Activated CD4-positive, alpha-beta memory T cell treated with anti-CD3 and anti-CD28 coated beads for 36 hours (primary cell): ENCODE measurements around the gene ARRB1. TPM values are rescaled to one million over a fixed set of nuclear protein-coding genes. Genes with fewer than 3 reads are reported as not detected.

Experiments used
- CTCF ChIA-PET: fragments of 350-600 bp; sonication (Branson Sonifier 250); formaldehyde crosslinking; loops from one replicate; lab custom pipeline; 2021; ENCODE audit warnings: antibody characterized with exemption, inconsistent platforms; lab: Charles Lee
- POLR2A ChIA-PET: fragments of 350-600 bp; sonication (Branson Sonifier 250); formaldehyde crosslinking; loops from one replicate; lab custom pipeline; 2021; ENCODE audit warnings: antibody characterized with exemption; lab: Charles Lee
- DNase-seq: peaks from one replicate; pipeline ENCODE4 v3.0.0-alpha.2; 2020
- H3K27ac Mint-ChIP-seq: one replicate; pipeline ENCODE4 v1.8.0; 2021; ENCODE audit warnings: mixed read lengths
- H3K27me3 Mint-ChIP-seq: one replicate; pipeline ENCODE4 v1.8.0; 2021; ENCODE audit warnings: mixed read lengths
- H3K36me3 Mint-ChIP-seq: one replicate; pipeline ENCODE4 v1.8.0; 2021; ENCODE audit warnings: mixed read lengths
- H3K4me1 Mint-ChIP-seq: one replicate; pipeline ENCODE4 v1.8.0; 2021; ENCODE audit warnings: low read depth, mixed read lengths
- H3K4me3 Mint-ChIP-seq: one replicate; pipeline ENCODE4 v1.8.0; 2021; ENCODE audit warnings: mild to moderate bottlenecking, mixed read lengths
- H3K9me3 Mint-ChIP-seq: one replicate; pipeline ENCODE4 v1.8.0; 2021; ENCODE audit warnings: mixed read lengths
- intact Hi-C: fragments of 100-400 bp; cut with micrococcal nuclease; formaldehyde crosslinking; loops from one replicate; pipeline ENCODE4 v1.15.1; 2023
- total RNA-seq, 2 experiments: library from RNA; stranded (reverse); gene quantifications; one replicate each; pipeline ENCODE4 v1.2.3, GENCODE V29; 2021

Gene ARRB1
- total RNA-seq, 2 experiments from 2014 or later: 16.3 to 18.8 TPM

DNA sequence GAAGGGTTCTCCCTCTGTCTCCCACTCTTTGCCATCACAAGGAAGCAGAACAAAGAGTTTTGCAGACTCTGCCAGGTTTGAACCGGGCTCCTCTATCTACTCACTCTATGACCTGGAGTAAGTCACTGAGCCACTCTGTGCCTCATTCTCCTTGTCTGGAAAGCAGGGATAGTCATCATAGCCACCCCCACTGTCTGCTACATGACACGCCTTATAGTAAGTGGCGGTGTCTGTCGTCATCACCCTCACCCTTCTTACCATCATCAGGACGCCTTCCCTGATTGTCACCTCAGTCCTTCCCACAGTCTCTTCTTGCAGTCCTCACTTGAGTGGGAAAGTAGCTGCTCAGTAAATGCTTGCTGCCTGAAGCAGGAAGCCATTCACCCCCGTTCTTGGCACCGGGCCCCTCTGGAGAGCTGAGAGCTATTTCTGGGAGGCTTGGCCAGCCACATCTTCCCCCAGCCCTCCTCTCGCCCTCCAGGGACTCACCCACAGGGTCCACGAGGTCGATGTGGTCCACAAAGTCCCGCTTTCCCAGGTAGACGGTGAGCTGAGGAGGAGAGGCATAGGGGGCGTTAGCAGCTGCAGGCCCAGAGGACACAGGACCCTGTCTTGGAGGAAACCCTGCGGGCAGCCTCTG, 64.5 kb downstream of the ARRB1 start:
- Mint-ChIP-seq H3K4me3 (no peak overlapping the region), H3K4me1 (no peaks in the 10 kb centered on the region), H3K27me3 (no peaks in the 10 kb centered on the region), H3K9me3 (no peaks in the 10 kb centered on the region), H3K27ac (no peak overlapping the region), H3K36me3 (no peaks in the 10 kb centered on the region)
- intact Hi-C loops: no loop called here
- no peak for DNase-seq
- ChIA-PET POLR2A (no interaction called here), CTCF (no interaction called here)

DNA sequence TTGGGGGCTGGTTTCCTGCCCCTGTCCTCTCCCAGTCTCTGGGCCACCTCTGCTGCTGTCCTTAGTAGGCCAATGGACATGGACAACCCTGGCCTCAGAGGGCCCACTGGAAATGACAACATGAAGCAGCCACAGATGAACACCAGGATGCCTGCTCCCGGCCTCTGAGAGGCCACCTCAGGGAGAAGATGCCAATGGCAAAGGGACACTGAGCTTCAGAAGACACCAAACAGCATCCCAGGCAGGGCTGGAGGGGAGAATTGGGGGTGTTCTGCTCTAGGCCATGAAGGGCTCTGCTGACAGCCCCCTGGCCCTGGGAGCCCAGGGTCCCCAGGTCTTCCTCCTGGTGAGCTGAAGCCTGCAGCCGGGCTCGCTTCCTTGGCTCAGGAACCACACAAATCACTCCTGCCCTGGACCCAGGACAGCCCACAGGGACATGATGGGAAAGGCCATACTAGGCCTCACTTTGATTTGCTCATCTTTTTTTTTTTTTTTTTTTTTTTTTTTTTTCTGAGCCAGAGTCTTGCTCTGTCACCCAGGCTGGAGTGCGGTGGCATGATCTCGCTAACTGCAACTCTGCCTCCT, 65.6 kb downstream of the ARRB1 start:
- intact Hi-C loops: no loop called here
- no peaks in the 10 kb centered on the region for H3K27me3 Mint-ChIP-seq
- CTCF ChIA-PET: no interaction called here
- H3K9me3 Mint-ChIP-seq: no peaks in the 10 kb centered on the region
- POLR2A ChIA-PET: interaction anchor here (0.6 kb wide), 1 partner anchor 10 kb away, joined by 3 read pairs; no protein-coding TSS in a partner anchor
- H3K27ac Mint-ChIP-seq: no peak overlapping the region
- DNase-seq: no peak
- H3K4me3 Mint-ChIP-seq: no peak overlapping the region
- no peaks in the 10 kb centered on the region for H3K36me3 Mint-ChIP-seq
- H3K4me1 Mint-ChIP-seq: no peaks in the 10 kb centered on the region

DNA sequence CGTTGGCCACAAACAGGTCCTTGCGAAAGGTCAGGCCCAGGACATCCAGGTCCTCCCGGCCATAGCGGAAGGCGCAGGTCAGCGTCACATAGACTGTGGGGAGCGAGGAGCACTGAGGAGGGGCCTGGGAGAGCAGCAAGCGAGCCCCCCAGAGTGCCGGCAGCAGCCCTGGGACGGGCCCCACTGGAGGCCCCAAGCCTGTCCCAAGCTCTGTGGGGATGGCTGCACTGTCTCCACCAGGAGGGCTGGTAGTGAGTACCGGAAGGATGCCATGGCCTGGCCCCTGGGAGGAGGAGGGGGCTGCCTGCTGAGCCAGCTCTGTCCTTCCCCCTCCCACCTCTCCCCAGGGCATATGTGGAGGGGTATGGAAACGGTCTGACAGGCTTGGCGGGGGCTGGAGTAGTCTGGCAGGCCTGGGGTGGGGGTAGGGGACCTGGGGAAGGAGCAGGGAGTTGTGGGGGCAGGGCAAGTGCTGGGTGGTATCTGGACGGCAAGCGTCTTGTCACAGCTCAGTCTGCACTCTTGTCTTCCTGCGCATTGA, 68.0 kb downstream of the ARRB1 start:
- no peak overlapping the region for H3K4me3 Mint-ChIP-seq
- DNase-seq: no peak
- ChIA-PET POLR2A (no interaction called here), CTCF (interaction anchor here (1.2 to 15.2 kb wide), 2 partner anchors 13 to 103 kb away, joined by 4 to 435 read pairs; no protein-coding TSS in a partner anchor)
- intact Hi-C loops: loop anchor here (5.0 kb wide), 1 partner anchor 249 kb away; no protein-coding TSS in a partner anchor
- H3K27me3 Mint-ChIP-seq: no peaks in the 10 kb centered on the region
- H3K27ac Mint-ChIP-seq: no peak overlapping the region
- peaks cover 8% of the 10 kb centered on the region for H3K4me1 Mint-ChIP-seq
- no peaks in the 10 kb centered on the region for H3K9me3 Mint-ChIP-seq
- peaks cover 3% of the 10 kb centered on the region for H3K36me3 Mint-ChIP-seq

DNA sequence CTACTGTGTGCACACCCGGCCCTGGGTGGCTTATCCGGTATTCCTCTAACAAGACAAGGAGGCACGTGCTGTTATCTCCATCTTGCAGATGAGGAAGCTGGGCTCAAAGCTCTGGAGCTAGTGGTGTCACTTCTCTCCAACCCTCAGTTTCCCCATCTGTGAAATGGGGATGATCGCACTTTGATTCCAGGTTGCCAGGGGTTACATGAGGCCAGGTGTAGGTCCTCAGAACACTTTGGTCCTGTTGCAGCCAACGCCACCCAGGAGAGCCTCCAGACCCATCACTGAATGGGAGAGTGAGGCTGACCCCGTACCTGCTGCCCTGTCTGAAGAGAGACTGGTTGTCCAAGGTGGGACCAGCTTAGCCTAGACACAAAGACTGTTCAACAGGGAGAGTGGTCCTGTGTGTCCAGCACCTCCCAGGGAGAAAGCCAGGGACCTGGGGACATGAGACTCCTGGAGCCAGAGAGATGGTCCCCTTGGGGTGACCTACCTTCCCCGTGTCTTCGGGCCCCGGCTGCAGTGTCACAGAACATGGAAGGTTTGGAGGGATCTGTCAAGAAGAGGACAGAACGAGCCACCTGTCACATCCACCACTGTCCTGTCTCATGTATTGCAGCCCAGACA, 69.9 kb downstream of the ARRB1 start:
- H3K4me1 Mint-ChIP-seq: peaks cover 15% of the 10 kb centered on the region
- POLR2A ChIA-PET: no interaction called here
- no peak overlapping the region for H3K27ac Mint-ChIP-seq
- CTCF ChIA-PET: interaction anchor here (1.0 to 15.2 kb wide), 6 partner anchors 11 to 127 kb away, joined by 3 to 435 read pairs (median 10); partner anchors contain the start of gene ARRB1
- H3K4me3 Mint-ChIP-seq: no peak overlapping the region
- H3K27me3 Mint-ChIP-seq: no peaks in the 10 kb centered on the region
- peaks cover 3% of the 10 kb centered on the region for H3K36me3 Mint-ChIP-seq
- intact Hi-C loops: loop anchor here (2.0 to 5.0 kb wide), 2 partner anchors 47 to 251 kb away; no protein-coding TSS in a partner anchor
- no peaks in the 10 kb centered on the region for H3K9me3 Mint-ChIP-seq
- no peak for DNase-seq

DNA sequence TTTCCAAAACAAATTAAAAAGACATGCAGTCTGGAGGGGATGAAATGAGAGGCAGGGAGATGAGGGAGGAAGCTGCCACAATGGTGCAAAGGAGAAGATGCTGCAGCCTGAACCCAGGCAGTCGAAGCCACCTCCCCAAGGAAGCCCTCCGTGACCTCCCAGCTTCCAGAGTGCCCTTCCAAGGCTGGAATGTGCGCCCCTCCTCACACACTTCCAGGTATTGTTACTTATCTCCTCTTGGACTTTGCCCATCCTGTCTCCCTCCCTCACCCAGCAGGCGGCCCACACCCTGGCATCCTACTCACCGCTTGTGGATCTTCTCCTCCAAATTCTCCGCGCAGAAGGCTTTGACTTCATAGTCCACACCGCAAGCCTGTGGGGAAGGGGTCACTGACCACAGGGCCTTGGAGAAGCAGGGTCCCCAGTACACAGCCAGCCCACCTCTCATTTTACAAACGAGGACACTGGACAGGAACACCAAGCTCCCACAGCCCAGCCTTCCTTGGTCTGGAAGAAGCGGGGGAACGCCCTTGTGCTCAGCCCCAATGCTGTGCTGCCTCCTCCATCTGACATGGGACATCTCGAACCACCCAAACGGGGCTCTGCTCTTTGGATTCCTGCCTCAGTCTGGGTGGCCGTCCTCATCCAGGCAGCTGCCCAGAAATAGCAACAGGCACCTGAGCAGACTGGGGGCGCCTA, 70.5 kb downstream of the ARRB1 start:
- Mint-ChIP-seq H3K9me3 (no peaks in the 10 kb centered on the region), H3K27ac (no peak overlapping the region), H3K4me1 (peaks cover 21% of the 10 kb centered on the region), H3K27me3 (no peaks in the 10 kb centered on the region), H3K36me3 (peaks cover 3% of the 10 kb centered on the region), H3K4me3 (no peak overlapping the region)
- ChIA-PET CTCF (interaction anchor here (0.8 to 15.2 kb wide), 31 partner anchors 9 to 310 kb away, joined by 3 to 435 read pairs (median 7); partner anchors contain the start of gene ARRB1), POLR2A (no interaction called here)
- intact Hi-C loops: loop anchor here (1.0 to 5.0 kb wide), 4 partner anchors 48 to 251 kb away; no protein-coding TSS in a partner anchor
- DNase-seq: no peak

DNA sequence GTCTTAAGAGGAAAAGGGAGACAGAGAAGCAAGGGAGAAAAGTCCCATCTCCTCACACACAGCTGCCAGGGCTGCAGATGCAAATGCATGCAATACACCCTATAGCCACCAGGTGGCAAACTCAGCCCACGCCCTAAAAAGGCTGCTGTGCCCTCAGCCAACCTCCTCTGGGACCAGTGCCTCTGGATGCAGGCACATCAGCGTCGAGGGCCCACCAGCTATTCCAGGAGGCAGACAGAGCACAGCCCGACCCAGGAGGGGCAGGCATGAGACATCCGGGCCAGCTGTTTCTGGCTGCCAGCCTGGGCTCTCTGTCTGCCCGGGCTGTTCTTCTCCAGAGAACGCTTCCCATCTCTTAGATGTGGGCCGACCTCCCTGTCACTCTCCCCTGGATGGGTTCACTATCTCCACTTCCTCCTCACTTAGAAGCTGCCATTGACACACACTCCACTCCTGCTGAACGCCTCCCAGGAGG, 71.2 kb downstream of the ARRB1 start:
- peaks cover 3% of the 10 kb centered on the region for H3K36me3 Mint-ChIP-seq
- peak; percentile 83 for DNase-seq
- peaks cover 28% of the 10 kb centered on the region for H3K4me1 Mint-ChIP-seq
- H3K4me3 Mint-ChIP-seq: no peak overlapping the region
- intact Hi-C loops: loop anchor here (1.0 to 5.0 kb wide), 4 partner anchors 49 to 252 kb away; no protein-coding TSS in a partner anchor
- no peaks in the 10 kb centered on the region for H3K9me3 Mint-ChIP-seq
- peak overlapping the region; percentile 47 for H3K27ac Mint-ChIP-seq
- H3K27me3 Mint-ChIP-seq: no peaks in the 10 kb centered on the region
- POLR2A ChIA-PET: no interaction called here
- CTCF ChIA-PET: interaction anchor here (0.7 to 15.2 kb wide), 47 partner anchors 8 to 354 kb away, joined by 3 to 435 read pairs (median 5); partner anchors contain the start of gene ARRB1

DNA sequence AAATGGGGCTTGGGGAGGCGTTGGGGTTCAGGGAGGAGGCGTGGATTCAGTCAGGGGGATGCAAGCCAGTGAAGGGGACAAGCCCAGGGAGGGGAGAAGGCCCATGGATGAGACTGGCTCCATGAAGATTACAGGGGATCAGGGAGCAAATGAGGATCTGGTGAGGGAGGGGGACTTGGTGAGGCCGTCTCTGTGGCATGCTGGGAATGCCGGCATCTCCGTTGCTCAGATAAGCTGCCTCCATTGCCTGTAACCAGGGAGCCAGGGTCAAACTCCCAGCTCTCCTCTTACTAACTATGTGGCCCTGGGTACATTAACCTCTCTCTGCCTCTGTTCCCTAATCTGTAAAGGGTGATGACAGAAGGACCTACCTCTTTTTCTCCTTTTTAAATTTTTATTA, 72.2 kb downstream of the ARRB1 start:
- CTCF ChIA-PET: interaction anchor here (0.6 to 15.2 kb wide), 34 partner anchors 9 to 312 kb away, joined by 3 to 435 read pairs (median 6); partner anchors contain the start of gene ARRB1
- peaks cover 30% of the 10 kb centered on the region for H3K4me1 Mint-ChIP-seq
- peaks cover 3% of the 10 kb centered on the region for H3K36me3 Mint-ChIP-seq
- no peak overlapping the region for H3K27ac Mint-ChIP-seq
- no peak for DNase-seq
- H3K9me3 Mint-ChIP-seq: no peaks in the 10 kb centered on the region
- no peak overlapping the region for H3K4me3 Mint-ChIP-seq
- H3K27me3 Mint-ChIP-seq: no peaks in the 10 kb centered on the region
- POLR2A ChIA-PET: no interaction called here
- intact Hi-C loops: no loop called here

DNA sequence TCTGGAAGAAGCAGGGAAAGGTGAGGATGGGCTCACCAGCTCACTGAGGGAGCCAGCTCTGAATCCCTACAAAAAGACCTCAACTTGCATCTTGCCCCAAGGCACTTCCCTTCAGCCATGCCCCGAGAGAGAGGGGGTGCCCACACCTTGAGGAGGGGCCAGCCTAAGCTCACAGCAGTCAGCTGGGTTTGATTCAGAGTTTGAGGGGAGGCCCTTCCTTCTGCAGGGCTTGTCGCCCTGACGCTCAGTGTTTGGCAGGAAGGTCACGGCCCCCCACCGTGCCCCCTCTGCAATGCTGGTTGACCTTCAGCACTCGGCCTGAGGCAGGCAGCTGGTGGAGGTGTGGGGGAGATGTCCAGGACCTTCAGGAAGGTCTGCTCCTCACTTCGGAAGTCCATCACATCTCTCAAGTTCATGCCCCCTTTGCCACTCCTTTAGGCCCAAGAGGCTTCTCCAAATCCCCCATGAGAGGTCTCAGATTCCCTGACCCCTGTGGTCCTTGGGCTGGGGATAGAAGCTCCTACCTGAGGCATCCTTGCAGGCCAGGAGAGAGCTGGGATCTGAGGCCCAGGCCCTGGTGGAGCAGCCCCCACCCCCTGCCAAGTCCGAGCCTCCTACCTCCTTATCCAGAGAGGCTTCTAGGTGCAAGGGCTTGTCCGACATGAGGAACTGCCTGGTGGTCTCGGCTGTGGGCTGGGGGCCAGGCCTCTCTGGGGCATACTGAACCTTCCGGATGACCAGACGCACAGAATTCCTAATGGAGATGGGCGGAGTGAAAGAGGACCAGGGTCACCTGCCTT, 73.3 kb downstream of the ARRB1 start:
- intact Hi-C loops: no loop called here
- Mint-ChIP-seq H3K4me1 (peaks cover 39% of the 10 kb centered on the region), H3K27ac (no peak overlapping the region), H3K4me3 (no peak overlapping the region), H3K27me3 (no peaks in the 10 kb centered on the region), H3K9me3 (no peaks in the 10 kb centered on the region), H3K36me3 (peaks cover 3% of the 10 kb centered on the region)
- CTCF ChIA-PET: interaction anchor here (1.1 to 15.2 kb wide), 4 partner anchors 21 to 108 kb away, joined by 3 to 435 read pairs (median 15); no protein-coding TSS in a partner anchor
- POLR2A ChIA-PET: no interaction called here
- DNase-seq: no peak

DNA sequence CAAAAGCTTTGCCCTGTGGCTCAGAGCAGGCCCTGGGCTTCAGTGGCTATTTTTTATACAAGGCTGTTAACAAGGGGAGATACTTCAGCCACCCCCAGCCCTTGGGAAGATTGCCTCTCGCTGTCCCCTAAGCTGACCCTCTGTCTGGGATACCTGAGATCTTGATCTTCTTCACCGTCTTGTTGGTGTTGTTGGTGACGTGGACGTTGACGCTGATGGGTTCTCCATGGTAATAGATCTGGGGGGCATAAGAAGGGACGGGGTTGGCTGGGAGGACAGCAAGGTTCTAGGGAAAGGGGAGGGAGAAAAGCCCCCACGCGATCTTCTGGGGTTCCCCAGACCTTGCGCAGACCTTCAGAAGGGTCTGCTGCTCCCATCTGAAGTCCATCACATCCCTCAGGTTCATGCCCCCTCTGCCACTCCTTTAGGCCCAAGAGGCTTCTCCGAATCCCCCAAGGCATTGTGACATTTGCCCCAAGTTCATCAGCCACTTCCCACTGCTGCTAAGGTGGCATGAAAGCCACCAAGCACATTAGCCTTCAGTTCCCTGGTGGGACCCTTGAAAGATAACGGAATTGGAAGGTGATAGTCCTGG, 74.2 kb downstream of the ARRB1 start:
- CTCF ChIA-PET: interaction anchor here (1.1 to 15.2 kb wide), 5 partner anchors 29 to 136 kb away, joined by 3 to 435 read pairs (median 24); no protein-coding TSS in a partner anchor
- Mint-ChIP-seq H3K27me3 (no peaks in the 10 kb centered on the region), H3K4me1 (peaks cover 43% of the 10 kb centered on the region), H3K27ac (peak overlapping the region; percentile 98), H3K9me3 (no peaks in the 10 kb centered on the region), H3K4me3 (no peak overlapping the region), H3K36me3 (peaks cover 3% of the 10 kb centered on the region)
- intact Hi-C loops: no loop called here
- POLR2A ChIA-PET: no interaction called here
- no peak for DNase-seq

DNA sequence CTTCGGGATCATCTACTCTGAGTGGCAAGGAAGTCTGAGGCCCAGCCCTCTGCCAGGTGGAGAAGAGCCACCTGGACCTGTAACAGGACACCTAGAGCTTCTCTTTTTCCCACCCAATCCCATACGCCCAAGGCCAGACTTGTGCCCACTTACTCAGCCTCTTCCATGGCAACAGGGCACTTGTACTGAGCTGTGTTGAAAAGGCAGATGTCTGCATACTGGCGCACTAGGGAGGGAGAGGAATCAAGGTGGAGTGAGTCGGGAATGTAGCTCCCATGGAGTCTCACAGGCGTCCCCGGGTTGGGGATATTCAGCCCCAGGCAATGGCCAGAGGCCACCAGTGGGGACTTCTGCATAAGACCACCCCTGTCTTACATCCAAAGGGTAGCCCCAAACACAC, 74.8 kb downstream of the ARRB1 start:
- H3K4me1 Mint-ChIP-seq: peaks cover 43% of the 10 kb centered on the region
- no peak overlapping the region for H3K4me3 Mint-ChIP-seq
- CTCF ChIA-PET: interaction anchor here (1.8 to 15.2 kb wide), 6 partner anchors 29 to 254 kb away, joined by 5 to 435 read pairs (median 16); no protein-coding TSS in a partner anchor
- POLR2A ChIA-PET: no interaction called here
- H3K27ac Mint-ChIP-seq: peak overlapping the region; percentile 98
- DNase-seq: peak; percentile 7
- intact Hi-C loops: no loop called here
- peaks cover 3% of the 10 kb centered on the region for H3K36me3 Mint-ChIP-seq
- H3K9me3 Mint-ChIP-seq: no peaks in the 10 kb centered on the region
- H3K27me3 Mint-ChIP-seq: no peaks in the 10 kb centered on the region
